Spleen (tissue), 7 donors: Measurements from ENCODE around the gene INF2.

Source experiments
- CTCF ChIP-seq, 11 experiments: fragments of 200-600 bp in 7 of 11; fragments of 450-650 bp in 4 of 11; sonication (generic) in 4 of 11; IDR thresholded peaks in 8 of 11; conservative IDR thresholded peaks in 3 of 11; 1 replicate in 7 of 11; 2 replicates in 4 of 11; pipeline versions ENCODE4 v1.4.0 to v1.8.0; 2016 to 2021; ENCODE audit warnings: antibody characterized with exemption in 11 of 11, inconsistent platforms in 4 of 11, mild to moderate bottlenecking in 1 of 11
- POLR2A ChIP-seq, 3 donors: fragments of 450-650 bp; IDR thresholded peaks; one replicate each; pipeline ENCODE4 v1.5.1; 2017; ENCODE audit warnings: antibody characterized with exemption in 3 of 3, mild to moderate bottlenecking in 1 of 3
- POLR2AphosphoS5 ChIP-seq, 3 donors: sonication (generic); formaldehyde crosslinking; IDR thresholded peaks; one replicate each; pipeline ENCODE4 v1.5.1; 2017; ENCODE audit warnings: antibody characterized with exemption in 3 of 3
- donor health status: DM: no; HTN: no; CAD: no; lungs with moderate emphysema.
- donor health status: DM: no; HTN: no; CAD: no.
- donor health status: DM: no; HTN: no; CAD: no.

GRCh38 chr14:104664107-104664506 lies 25.3 kb upstream of the INF2 start:
- TF ChIP-seq CTCF (IDR thresholded peaks at IDR 0.05 in 8 of 11, conservative IDR thresholded peaks at IDR 0.05 in 3 of 11) (no peak), POLR2AphosphoS5 (IDR thresholded peaks at IDR 0.05) (no peak), POLR2A (IDR thresholded peaks at IDR 0.05) (no peak)
